ENCODE data around the gene ATL1. TPM values are rescaled to one million over a fixed set of nuclear protein-coding genes. Genes with fewer than 3 reads are reported as not detected.
A peak's percentile ranks its signal among the peaks of the same experiment; 100 is the strongest.
"Not testable (repeated sequence)": the region's sequence is repeated elsewhere in the genome, so short reads cannot be mapped to it uniquely, and the experiment has no call there.

ATL1 gene
- total RNA-seq, 1 donor from 2014 or later: 2.0 TPM

GRCh38 chr14:50550294-50550693, 9.7 kb upstream of the ATL1 start:
- DNase-seq (ENCODE audit: low read depth): no peak
- H3K4me3 ChIP-seq (ENCODE audit: low read depth, low read length): no peak overlapping the region
- TF ChIP-seq, protein P1, sequence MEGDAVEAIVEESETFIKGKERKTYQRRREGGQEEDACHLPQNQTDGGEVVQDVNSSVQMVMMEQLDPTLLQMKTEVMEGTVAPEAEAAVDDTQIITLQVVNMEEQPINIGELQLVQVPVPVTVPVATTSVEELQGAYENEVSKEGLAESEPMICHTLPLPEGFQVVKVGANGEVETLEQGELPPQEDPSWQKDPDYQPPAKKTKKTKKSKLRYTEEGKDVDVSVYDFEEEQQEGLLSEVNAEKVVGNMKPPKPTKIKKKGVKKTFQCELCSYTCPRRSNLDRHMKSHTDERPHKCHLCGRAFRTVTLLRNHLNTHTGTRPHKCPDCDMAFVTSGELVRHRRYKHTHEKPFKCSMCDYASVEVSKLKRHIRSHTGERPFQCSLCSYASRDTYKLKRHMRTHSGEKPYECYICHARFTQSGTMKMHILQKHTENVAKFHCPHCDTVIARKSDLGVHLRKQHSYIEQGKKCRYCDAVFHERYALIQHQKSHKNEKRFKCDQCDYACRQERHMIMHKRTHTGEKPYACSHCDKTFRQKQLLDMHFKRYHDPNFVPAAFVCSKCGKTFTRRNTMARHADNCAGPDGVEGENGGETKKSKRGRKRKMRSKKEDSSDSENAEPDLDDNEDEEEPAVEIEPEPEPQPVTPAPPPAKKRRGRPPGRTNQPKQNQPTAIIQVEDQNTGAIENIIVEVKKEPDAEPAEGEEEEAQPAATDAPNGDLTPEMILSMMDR (conservative IDR thresholded peaks at IDR 0.05; ENCODE audit: low read depth, low read length): no peak

DNA sequence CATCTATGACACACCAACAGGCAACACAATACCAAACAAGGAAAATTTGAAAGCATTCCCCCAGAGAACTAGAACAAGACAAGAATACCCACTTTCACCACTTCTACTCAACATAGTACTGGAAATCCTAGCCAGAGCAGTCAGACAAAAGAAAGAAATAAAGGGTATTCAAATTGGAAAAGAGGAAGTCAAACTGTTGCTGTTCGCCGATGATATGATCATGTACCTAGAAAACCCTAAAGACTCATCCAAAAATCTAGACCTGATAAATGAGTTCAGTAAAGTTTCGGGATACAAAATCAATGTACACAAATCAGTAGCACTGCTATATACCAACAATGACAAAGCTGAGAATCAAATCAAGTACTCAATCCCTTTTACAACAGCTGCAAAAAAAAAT, 8.1 kb upstream of the ATL1 start:
- H3K4me3 ChIP-seq (ENCODE audit: low read depth, low read length): no peak overlapping the region
- TF ChIP-seq, protein P1 (conservative IDR thresholded peaks at IDR 0.05; ENCODE audit: low read depth, low read length): no peak
- DNase-seq (ENCODE audit: low read depth): no peak

- not testable (repeated sequence) for DNase-seq (ENCODE audit: low read depth); H3K4me3 ChIP-seq (ENCODE audit: low read depth, low read length)
Observed at GRCh38 chr14:50552796-50553195, 7.1 kb upstream of the ATL1 start.

DNA sequence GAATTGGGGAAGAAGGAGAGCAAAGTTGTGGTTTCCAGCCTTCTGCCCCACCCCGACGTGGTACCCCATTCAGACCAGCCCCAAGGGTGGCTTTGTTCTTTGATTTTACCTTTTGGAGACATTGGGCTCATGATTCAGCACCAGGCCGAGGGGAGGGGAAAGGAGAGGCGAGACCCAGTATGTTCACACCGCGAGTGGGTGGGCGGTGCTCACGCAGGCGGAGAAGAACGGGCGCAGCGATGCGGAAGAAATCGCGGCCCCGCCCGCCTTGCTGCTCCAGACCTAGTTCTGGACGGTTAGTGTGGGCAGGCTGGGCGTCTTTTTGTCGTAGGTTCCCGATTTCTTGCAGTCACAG, 963 bp downstream of the ATL1 start:
- TF ChIP-seq, protein P1 (conservative IDR thresholded peaks at IDR 0.05; ENCODE audit: low read depth, low read length): no peak
- H3K4me3 ChIP-seq (ENCODE audit: low read depth, low read length): peak overlapping the region; percentile 71
- no peak for DNase-seq (ENCODE audit: low read depth)

- DNase-seq (ENCODE audit: low read depth): no peak
- no peak overlapping the region for H3K4me3 ChIP-seq (ENCODE audit: low read depth, low read length)
- TF ChIP-seq, protein P1 (conservative IDR thresholded peaks at IDR 0.05; ENCODE audit: low read depth, low read length): no peak
Observed at GRCh38 chr14:50562841-50563240, 2.9 kb downstream of the ATL1 start.

DNA sequence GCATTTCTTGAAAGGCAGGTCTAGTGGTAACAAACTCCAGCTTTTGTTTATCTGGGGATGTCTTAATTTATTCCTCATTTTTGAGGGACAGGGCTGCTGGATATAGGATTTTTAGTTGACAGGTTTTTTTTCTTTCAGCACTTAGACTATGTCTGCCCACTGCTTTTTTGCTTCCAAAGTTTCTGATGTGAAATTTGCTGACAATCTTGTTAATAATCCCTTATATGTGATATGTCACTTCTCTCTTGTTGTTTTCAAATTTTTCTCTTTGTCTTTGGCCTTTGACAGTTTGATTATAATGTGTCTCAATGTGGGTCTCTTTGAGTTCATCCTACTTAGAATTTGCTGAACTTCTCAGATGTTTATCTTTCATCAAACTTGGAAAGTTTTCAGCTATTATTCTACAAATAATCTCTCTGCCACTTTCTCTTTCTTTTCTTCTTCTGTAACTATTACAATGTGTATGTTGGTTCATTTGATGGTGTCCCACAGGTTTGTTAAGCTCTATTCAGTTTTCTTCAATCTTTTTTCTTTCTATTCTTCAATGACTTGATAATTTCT, 9.8 kb downstream of the ATL1 start:
- DNase-seq (ENCODE audit: low read depth): no peak
- TF ChIP-seq, protein P1 (conservative IDR thresholded peaks at IDR 0.05; ENCODE audit: low read depth, low read length): no peak

DNA sequence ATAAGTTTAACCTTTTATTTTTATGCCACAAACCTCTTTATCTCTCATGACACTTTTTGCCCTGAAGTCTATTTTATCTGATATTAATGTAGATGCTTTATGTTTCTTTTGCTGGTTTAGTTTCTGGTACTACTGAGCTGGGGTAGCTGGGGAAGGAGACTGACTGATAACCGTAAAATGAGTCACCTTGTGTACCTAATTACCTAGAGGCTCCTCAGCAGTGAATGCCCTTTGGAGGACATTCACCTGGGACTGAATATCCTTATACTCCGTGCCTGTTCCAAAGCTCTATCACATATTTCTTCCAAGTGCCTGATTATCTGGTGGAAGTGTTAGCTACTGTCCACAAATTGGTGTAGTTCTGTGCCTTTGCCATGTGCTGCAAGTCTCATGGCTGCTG, 13.9 kb downstream of the ATL1 start:
- TF ChIP-seq, protein P1 (conservative IDR thresholded peaks at IDR 0.05; ENCODE audit: low read depth, low read length): no peak
- DNase-seq (ENCODE audit: low read depth): no peak
- H3K4me3 ChIP-seq (ENCODE audit: low read depth, low read length): no peak overlapping the region

More for the DNA sequence above, 9.8 kb downstream of the ATL1 start:
- no peak overlapping the region for H3K4me3 ChIP-seq (ENCODE audit: low read depth, low read length)
